GM12891 (cell line): Measurements from ENCODE around the gene LINGO4.

Source experiments
- POLR2A ChIP-seq: IDR thresholded peaks from 2 replicates; pipeline ENCODE4 v1.6.1; 2011; ENCODE audit warnings: low read depth, low read length, control low read depth
- POLR2AphosphoS5 ChIP-seq: IDR thresholded peaks from 2 replicates; pipeline ENCODE4 v1.6.1; 2011; ENCODE audit warnings: low read depth, low read length, control low read depth
- POU2F2 ChIP-seq: IDR thresholded peaks from 2 replicates; pipeline ENCODE4 v1.6.1; 2011; ENCODE audit warnings: low read depth, mild to moderate bottlenecking, control low read depth, low read length, moderate library complexity
- SPI1 ChIP-seq: IDR thresholded peaks from 2 replicates; pipeline ENCODE4 v1.6.1; 2011; ENCODE audit warnings: low read depth, low read length, control low read depth
- TAF1 ChIP-seq: IDR thresholded peaks from 2 replicates; pipeline ENCODE4 v1.6.1; 2011; ENCODE audit warnings: low read depth, low read length, control low read depth

GRCh38 chr1:151756291-151756690, 48.9 kb downstream of the LINGO4 start:
- TF ChIP-seq POLR2A, result no peak
- no peak for TF ChIP-seq POLR2AphosphoS5
- no peak for TF ChIP-seq POU2F2
- no peak for TF ChIP-seq TAF1
- no peak for TF ChIP-seq SPI1
